Kidney epithelial cell (primary cell): Measurements from ENCODE around the gene GSTK1. TPM values are rescaled to one million over a fixed set of nuclear protein-coding genes. Genes with fewer than 3 reads are reported as not detected.
A peak's percentile ranks its signal among the peaks of the same experiment; 100 is the strongest.
"Not testable (repeated sequence)": the region's sequence is repeated elsewhere in the genome, so short reads cannot be mapped to it uniquely, and the experiment has no call there.

Source experiments
- DNase-seq: peaks from one replicate; pipeline ENCODE4 v3.0.0-alpha.2; 2010; ENCODE audit warnings: low read depth
- H3K27me3 ChIP-seq: 2 replicates; pipeline ENCODE4 v1.6.0; 2011; ENCODE audit warnings: low read length; ENCODE audit not compliant: control insufficient read depth, insufficient read depth
- H3K36me3 ChIP-seq: 2 replicates; pipeline ENCODE4 v1.5.1; 2011; ENCODE audit warnings: low read length; ENCODE audit not compliant: control insufficient read depth, insufficient read depth
- H3K4me3 ChIP-seq: 2 replicates; pipeline ENCODE4 v1.5.1; 2011; ENCODE audit warnings: low read depth, mild to moderate bottlenecking, control low read depth, low read length
- CTCF ChIP-seq: IDR thresholded peaks from 2 replicates; pipeline ENCODE4 v1.5.1; 2011; ENCODE audit warnings: mild to moderate bottlenecking, moderate library complexity, low read length, control low read depth, inconsistent platforms; ENCODE audit not compliant: insufficient read depth, poor library complexity, severe bottlenecking
- total RNA-seq: library from RNA; depleted of rRNA; stranded (reverse); fragments of >200 nt; gene quantifications from 2 replicates; pipeline ENCODE4 v1.2.3, GENCODE V29; 2015

GSTK1 gene
- total RNA-seq, 1 donor from 2014 or later, result 139 TPM

GRCh38 chr7:143288836-143289235 lies 25.6 kb downstream of the GSTK1 start:
- peak overlapping the region; percentile 76 for H3K4me3 ChIP-seq
- no peak for TF ChIP-seq CTCF
- DNase-seq, result no peak
- H3K36me3 ChIP-seq, result peaks cover 1% of the 10 kb centered on the region
- H3K27me3 ChIP-seq, result no peaks in the 10 kb centered on the region

DNA sequence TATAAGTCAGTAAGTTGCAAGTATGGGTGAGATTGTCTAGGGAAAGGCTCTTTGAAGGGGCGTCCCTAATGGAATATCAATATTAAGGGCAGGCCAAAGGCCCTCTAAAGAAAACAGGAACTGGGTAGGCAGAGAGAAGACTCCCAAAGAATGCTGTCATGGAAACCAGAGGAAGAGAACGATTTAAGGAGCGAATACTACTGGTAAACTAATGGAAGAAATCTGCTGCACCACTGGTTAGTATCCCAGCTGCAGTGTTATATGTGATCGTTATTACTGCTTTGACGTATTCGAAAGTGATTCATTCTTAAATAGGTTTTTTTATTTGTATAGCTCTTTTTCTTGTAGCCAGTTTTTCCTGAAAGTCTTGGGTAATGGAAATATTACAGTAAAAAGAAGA lies 26.2 kb downstream of the GSTK1 start:
- DNase-seq, result no peak
- H3K27me3 ChIP-seq, result no peaks in the 10 kb centered on the region
- peaks cover 1% of the 10 kb centered on the region for H3K36me3 ChIP-seq
- peak overlapping the region; percentile 76 for H3K4me3 ChIP-seq
- no peak for TF ChIP-seq CTCF

DNA sequence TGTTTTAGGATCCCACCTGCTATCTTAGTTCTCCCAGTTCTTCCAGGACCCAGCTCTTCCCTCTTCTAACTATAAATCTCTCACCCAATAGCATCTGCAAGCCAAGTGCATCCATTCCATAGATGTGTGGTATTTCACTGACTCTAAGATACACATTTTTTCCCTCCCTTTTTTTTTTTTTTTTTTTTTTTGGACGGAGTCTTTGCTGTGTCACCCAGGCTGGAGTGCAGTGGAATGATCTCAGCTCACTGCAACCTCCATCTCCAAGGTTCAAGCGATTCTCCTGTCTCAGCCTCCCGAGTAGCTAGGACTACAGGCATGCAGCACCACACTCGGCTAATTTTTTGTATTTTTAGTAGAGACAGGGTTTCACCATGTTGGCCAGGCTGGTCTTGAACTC lies 26.6 kb downstream of the GSTK1 start:
- not testable (repeated sequence) for H3K36me3 ChIP-seq, DNase-seq, H3K4me3 ChIP-seq, H3K27me3 ChIP-seq

DNA sequence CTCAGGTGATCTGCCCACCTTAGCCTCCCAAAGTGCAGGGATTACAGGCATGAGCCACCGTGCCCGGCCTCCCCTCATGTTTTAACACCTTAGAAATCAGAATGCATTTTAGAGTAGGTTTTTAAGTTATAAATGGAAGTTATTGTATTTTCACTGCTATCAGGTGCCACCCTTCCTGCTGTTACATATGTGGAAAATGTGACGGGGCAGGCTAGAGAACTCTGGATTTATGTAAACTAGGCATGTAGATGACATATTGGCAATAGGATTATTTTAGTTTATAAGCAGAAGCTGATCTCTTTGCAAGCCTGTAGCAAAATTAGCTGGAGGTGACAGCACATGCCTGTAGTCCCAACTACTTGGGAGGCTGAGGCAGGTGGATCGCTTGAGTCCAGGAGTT lies 27.1 kb downstream of the GSTK1 start:
- Histone ChIP-seq H3K36me3 (peaks cover 1% of the 10 kb centered on the region), H3K4me3 (no peak overlapping the region), H3K27me3 (no peaks in the 10 kb centered on the region)
- no peak for DNase-seq
- TF ChIP-seq CTCF, result no peak

- no peaks in the 10 kb centered on the region for H3K27me3 ChIP-seq
- peaks cover 1% of the 10 kb centered on the region for H3K36me3 ChIP-seq
- H3K4me3 ChIP-seq, result no peak overlapping the region
- DNase-seq, result no peak
- TF ChIP-seq CTCF, result no peak
These were observed 29.6 kb downstream of the GSTK1 start for GRCh38 chr7:143292876-143293275.

DNA sequence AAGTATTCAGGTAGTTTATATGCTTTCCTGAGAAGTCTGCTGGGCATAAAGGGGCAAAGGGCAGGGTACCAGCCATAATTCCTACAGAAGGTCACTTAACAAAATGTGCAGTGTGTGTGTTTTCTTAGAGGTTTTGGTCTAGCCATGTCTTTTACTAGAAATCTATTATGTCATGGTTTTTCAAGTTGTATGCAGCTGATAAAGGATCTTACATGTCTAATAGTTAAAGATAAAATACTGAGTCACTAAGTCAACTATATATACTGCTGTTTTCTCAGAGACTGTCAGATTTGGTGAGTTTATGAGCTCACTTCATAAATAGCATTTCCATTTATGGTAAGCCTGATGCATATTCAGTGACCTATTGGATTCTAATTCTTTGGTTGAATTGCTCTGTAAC lies 32.6 kb downstream of the GSTK1 start:
- H3K4me3 ChIP-seq, result no peak overlapping the region
- DNase-seq, result no peak
- no peak for TF ChIP-seq CTCF
- peaks cover 5% of the 10 kb centered on the region for H3K36me3 ChIP-seq
- H3K27me3 ChIP-seq, result no peaks in the 10 kb centered on the region
